ENCODE results near the gene MRPL51. TPM values are rescaled to one million over a fixed set of nuclear protein-coding genes. Genes with fewer than 3 reads are reported as not detected.
"Not testable (repeated sequence)": the region's sequence is repeated elsewhere in the genome, so short reads cannot be mapped to it uniquely, and the experiment has no call there.

MRPL51 gene
- total RNA-seq, 2 donors from 2014 or later = 170 to 179 TPM

DNA sequence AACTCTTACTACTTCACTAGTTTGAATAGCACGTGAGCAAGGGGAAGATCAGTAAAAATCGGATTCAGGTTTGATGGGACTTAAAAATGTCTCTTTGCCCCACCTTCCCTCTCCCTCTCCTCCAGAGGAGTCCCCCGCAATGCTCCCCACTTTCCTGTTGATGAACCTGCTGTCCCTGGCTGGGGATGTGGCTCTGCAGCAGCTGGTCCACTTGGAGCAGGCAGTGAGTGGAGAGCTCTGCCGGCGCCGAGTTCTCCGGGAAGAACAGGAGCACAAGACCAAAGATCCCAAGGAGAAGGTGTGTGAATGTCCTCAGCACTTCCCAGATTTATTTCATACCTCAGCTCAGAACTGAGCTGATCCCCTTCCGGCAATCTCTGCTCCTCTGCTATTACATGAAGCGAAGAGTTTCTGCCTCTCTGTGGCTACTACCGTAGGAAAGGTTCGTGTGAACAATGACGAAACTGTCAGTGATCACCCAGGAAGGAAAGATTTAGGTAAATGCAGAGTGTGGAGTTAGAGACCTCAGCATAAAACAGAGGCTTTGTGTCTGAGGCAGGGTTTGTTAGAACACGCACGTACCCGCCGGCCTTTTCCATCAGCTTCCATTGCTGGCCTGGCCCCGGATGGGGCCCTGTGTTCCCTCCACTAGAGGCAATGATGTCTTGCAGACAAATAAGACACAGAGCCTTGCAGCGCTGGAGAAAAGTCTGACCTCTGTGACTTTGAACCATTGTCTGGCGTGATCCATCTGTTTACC, 33.9 kb upstream of the MRPL51 start:
- H3K27ac Mint-ChIP-seq = no peak overlapping the region
- no peak for ATAC-seq (replicated peaks in 1 of 2)

GRCh38 chr12:6526201-6526600, 33.1 kb upstream of the MRPL51 start:
- Mint-ChIP-seq H3K4me3 (no peak overlapping the region), H3K27me3 (ENCODE audit: low read depth) (no peaks in the 10 kb centered on the region), H3K36me3 (ENCODE audit: insufficient read depth in 2 of 2) (peaks cover 19 to 57% of the 10 kb centered on the region in 2 donors), H3K9me3 (no peaks in the 10 kb centered on the region), H3K27ac (no peak overlapping the region), H3K4me1 (ENCODE audit: low read depth) (peaks cover 5% of the 10 kb centered on the region)
- no peak for DNase-seq
- ATAC-seq (replicated peaks in 1 of 2) = no peak

More for the DNA sequence above, 33.9 kb upstream of the MRPL51 start:
- Mint-ChIP-seq H3K36me3 (ENCODE audit: insufficient read depth in 2 of 2) (peaks cover 19 to 57% of the 10 kb centered on the region in 2 donors), H3K9me3 (no peaks in the 10 kb centered on the region), H3K27me3 (ENCODE audit: low read depth) (no peaks in the 10 kb centered on the region), H3K4me3 (no peak overlapping the region), H3K4me1 (ENCODE audit: low read depth) (peaks cover 13% of the 10 kb centered on the region)
- no peak for DNase-seq

- H3K4me3 Mint-ChIP-seq = no peak overlapping the region
- H3K27me3 Mint-ChIP-seq (ENCODE audit: low read depth) = no peaks in the 10 kb centered on the region
- H3K4me1 Mint-ChIP-seq (ENCODE audit: low read depth) = no peaks in the 10 kb centered on the region
- peaks cover 16 to 53% of the 10 kb centered on the region in 2 donors for H3K36me3 Mint-ChIP-seq (ENCODE audit: insufficient read depth in 2 of 2)
- no peak overlapping the region for H3K27ac Mint-ChIP-seq
- no peak for ATAC-seq (replicated peaks in 1 of 2)
- no peak for DNase-seq
- no peaks in the 10 kb centered on the region for H3K9me3 Mint-ChIP-seq
These were observed 31.6 kb upstream of the MRPL51 start for GRCh38 chr12:6524648-6525047.

GRCh38 chr12:6523708-6524107, 30.6 kb upstream of the MRPL51 start:
- ATAC-seq (replicated peaks in 1 of 2) = no peak

GRCh38 chr12:6522193-6522592, 29.1 kb upstream of the MRPL51 start:
- H3K4me3 Mint-ChIP-seq = no peak overlapping the region
- no peaks in the 10 kb centered on the region for H3K4me1 Mint-ChIP-seq (ENCODE audit: low read depth)
- H3K9me3 Mint-ChIP-seq = no peaks in the 10 kb centered on the region
- no peak overlapping the region for H3K27ac Mint-ChIP-seq
- DNase-seq = no peak
- no peak for ATAC-seq (replicated peaks in 1 of 2)
- peaks cover 10 to 56% of the 10 kb centered on the region in 2 donors for H3K36me3 Mint-ChIP-seq (ENCODE audit: insufficient read depth in 2 of 2)
- H3K27me3 Mint-ChIP-seq (ENCODE audit: low read depth) = no peaks in the 10 kb centered on the region

More at GRCh38 chr12:6523708-6524107, 30.6 kb upstream of the MRPL51 start:
- Mint-ChIP-seq H3K9me3 (no peaks in the 10 kb centered on the region), H3K27ac (peak overlapping the region; percentile 26), H3K4me3 (no peak overlapping the region), H3K4me1 (ENCODE audit: low read depth) (no peaks in the 10 kb centered on the region), H3K27me3 (ENCODE audit: low read depth) (no peaks in the 10 kb centered on the region), H3K36me3 (ENCODE audit: insufficient read depth in 2 of 2) (peaks cover 14 to 53% of the 10 kb centered on the region in 2 donors)
- no peak for DNase-seq

GRCh38 chr12:6520186-6520585, 27.1 kb upstream of the MRPL51 start:
- H3K4me1 Mint-ChIP-seq (ENCODE audit: low read depth) = no peaks in the 10 kb centered on the region
- H3K9me3 Mint-ChIP-seq = no peaks in the 10 kb centered on the region

GRCh38 chr12:6508087-6508486, 15.0 kb upstream of the MRPL51 start:
- H3K36me3 Mint-ChIP-seq (ENCODE audit: insufficient read depth in 2 of 2) = peaks cover 24 to 40% of the 10 kb centered on the region in 2 donors
- ATAC-seq (replicated peaks in 1 of 2) = no peak
- peaks cover 9% of the 10 kb centered on the region for H3K4me1 Mint-ChIP-seq (ENCODE audit: low read depth)
- H3K4me3 Mint-ChIP-seq = no peak overlapping the region
- DNase-seq = no peak
- H3K27ac Mint-ChIP-seq = no peak overlapping the region
- H3K27me3 Mint-ChIP-seq (ENCODE audit: low read depth) = no peaks in the 10 kb centered on the region
- H3K9me3 Mint-ChIP-seq = no peaks in the 10 kb centered on the region

More at GRCh38 chr12:6520186-6520585, 27.1 kb upstream of the MRPL51 start:
- H3K36me3 Mint-ChIP-seq (ENCODE audit: insufficient read depth in 2 of 2) = peaks cover 12 to 49% of the 10 kb centered on the region in 2 donors
- peak overlapping the region; percentile 79 for H3K27ac Mint-ChIP-seq
- no peak overlapping the region for H3K4me3 Mint-ChIP-seq
- H3K27me3 Mint-ChIP-seq (ENCODE audit: low read depth) = no peaks in the 10 kb centered on the region
- ATAC-seq (replicated peaks in 1 of 2) (no peak), DNase-seq (no peak)

- ATAC-seq (replicated peaks in 1 of 2) (no peak), DNase-seq (no peak)
- H3K9me3 Mint-ChIP-seq = no peaks in the 10 kb centered on the region
- H3K4me1 Mint-ChIP-seq (ENCODE audit: low read depth) = peaks cover 9% of the 10 kb centered on the region
- peaks cover 17 to 32% of the 10 kb centered on the region in 2 donors for H3K36me3 Mint-ChIP-seq (ENCODE audit: insufficient read depth in 2 of 2)
- no peak overlapping the region for H3K27ac Mint-ChIP-seq
- no peak overlapping the region for H3K4me3 Mint-ChIP-seq
- no peaks in the 10 kb centered on the region for H3K27me3 Mint-ChIP-seq (ENCODE audit: low read depth)
These were observed 14.3 kb upstream of the MRPL51 start for GRCh38 chr12:6507102-6507998.

- Mint-ChIP-seq H3K27me3 (ENCODE audit: low read depth) (no peaks in the 10 kb centered on the region), H3K9me3 (no peaks in the 10 kb centered on the region), H3K4me3 (no peak overlapping the region), H3K36me3 (ENCODE audit: insufficient read depth in 2 of 2) (peaks cover 2 to 18% of the 10 kb centered on the region in 2 donors), H3K4me1 (ENCODE audit: low read depth) (peaks cover 26% of the 10 kb centered on the region), H3K27ac (no peak overlapping the region)
- ATAC-seq (replicated peaks in 1 of 2) (no peak), DNase-seq (no peak)
These were observed 7.4 kb upstream of the MRPL51 start for GRCh38 chr12:6500466-6500865.

DNA sequence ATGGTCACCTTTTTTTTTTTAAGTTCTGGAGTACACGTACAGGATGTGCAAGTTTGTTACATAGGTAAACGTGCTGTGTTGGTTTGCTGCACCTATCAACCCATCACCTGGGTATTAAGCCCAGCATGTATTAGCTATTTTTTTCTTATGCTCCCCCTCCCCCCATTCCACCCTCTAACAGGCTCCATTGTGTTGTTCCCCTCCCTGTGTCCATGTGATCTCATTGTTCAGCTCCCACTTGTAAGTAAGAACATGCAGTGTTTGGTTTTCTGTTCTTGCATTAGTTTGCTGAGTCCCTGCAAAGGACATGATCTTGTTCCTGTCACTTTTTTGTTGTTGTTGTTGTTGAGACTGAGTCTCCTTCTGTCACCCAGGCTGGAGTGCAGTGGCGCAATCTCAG, 4.2 kb upstream of the MRPL51 start:
- DNase-seq; H3K27me3 Mint-ChIP-seq (ENCODE audit: low read depth); ATAC-seq (replicated peaks in 1 of 2); H3K9me3 Mint-ChIP-seq: not testable (repeated sequence)
- Mint-ChIP-seq H3K36me3 (ENCODE audit: insufficient read depth in 2 of 2) (peaks cover 7 to 20% of the 10 kb centered on the region in 2 donors), H3K4me3 (peak overlapping the region in 1 of 2 donors; percentile 2), H3K4me1 (ENCODE audit: low read depth) (peaks cover 49% of the 10 kb centered on the region), H3K27ac (peak overlapping the region; percentile 67)

DNA sequence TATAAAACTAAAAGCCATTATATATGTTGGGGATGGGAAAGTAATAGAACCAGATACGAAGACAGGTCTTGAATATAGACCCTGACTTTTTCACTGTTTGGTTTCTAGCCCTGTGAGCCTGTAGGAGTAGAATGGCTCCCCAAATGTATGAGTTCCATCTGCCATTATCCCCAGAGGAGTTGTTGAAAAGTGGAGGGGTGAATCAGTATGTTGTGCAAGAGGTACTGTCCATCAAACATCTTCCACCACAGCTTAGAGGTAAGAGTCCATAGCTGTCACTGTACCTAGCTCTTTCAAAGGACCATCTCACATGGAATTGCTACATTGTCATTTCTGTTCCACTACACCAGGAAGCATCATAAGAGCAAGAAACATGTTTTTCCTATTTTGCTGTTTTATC, 1.9 kb upstream of the MRPL51 start:
- Mint-ChIP-seq H3K4me1 (ENCODE audit: low read depth) (peaks cover 58% of the 10 kb centered on the region), H3K27ac (peak overlapping the region; percentile 96), H3K36me3 (ENCODE audit: insufficient read depth in 2 of 2) (peaks cover 9 to 26% of the 10 kb centered on the region in 2 donors), H3K4me3 (peak overlapping the region; percentile 94 to 100), H3K27me3 (ENCODE audit: low read depth) (no peaks in the 10 kb centered on the region), H3K9me3 (no peaks in the 10 kb centered on the region)
- DNase-seq = no peak
- ATAC-seq (replicated peaks in 1 of 2) = no peak

GRCh38 chr12:6494258-6494743, 1.2 kb upstream of the MRPL51 start:
- no peaks in the 10 kb centered on the region for H3K27me3 Mint-ChIP-seq (ENCODE audit: low read depth)
- peaks cover 58% of the 10 kb centered on the region for H3K4me1 Mint-ChIP-seq (ENCODE audit: low read depth)
- peaks cover 9 to 24% of the 10 kb centered on the region in 2 donors for H3K36me3 Mint-ChIP-seq (ENCODE audit: insufficient read depth in 2 of 2)
- ATAC-seq (replicated peaks in 1 of 2) (peak; percentile 0 to 2), DNase-seq (peak in 1 of 2 donors; percentile 17)
- peak overlapping the region; percentile 96 for H3K27ac Mint-ChIP-seq
- no peaks in the 10 kb centered on the region for H3K9me3 Mint-ChIP-seq
- peak overlapping the region; percentile 94 to 100 for H3K4me3 Mint-ChIP-seq
